Measurements from ENCODE around the gene ETFBKMT. TPM values are rescaled to one million over a fixed set of nuclear protein-coding genes. Genes with fewer than 3 reads are reported as not detected.
A peak's percentile ranks its signal among the peaks of the same experiment; 100 is the strongest.

The ETFBKMT gene, protein sequence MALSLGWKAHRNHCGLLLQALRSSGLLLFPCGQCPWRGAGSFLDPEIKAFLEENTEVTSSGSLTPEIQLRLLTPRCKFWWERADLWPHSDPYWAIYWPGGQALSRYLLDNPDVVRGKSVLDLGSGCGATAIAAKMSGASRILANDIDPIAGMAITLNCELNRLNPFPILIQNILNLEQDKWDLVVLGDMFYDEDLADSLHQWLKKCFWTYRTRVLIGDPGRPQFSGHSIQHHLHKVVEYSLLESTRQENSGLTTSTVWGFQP
- 0.51 TPM for polyA plus RNA-seq (2013, experiment 1 of 2)
- 0.53 TPM for polyA plus RNA-seq (2013, experiment 2 of 2)

DNA sequence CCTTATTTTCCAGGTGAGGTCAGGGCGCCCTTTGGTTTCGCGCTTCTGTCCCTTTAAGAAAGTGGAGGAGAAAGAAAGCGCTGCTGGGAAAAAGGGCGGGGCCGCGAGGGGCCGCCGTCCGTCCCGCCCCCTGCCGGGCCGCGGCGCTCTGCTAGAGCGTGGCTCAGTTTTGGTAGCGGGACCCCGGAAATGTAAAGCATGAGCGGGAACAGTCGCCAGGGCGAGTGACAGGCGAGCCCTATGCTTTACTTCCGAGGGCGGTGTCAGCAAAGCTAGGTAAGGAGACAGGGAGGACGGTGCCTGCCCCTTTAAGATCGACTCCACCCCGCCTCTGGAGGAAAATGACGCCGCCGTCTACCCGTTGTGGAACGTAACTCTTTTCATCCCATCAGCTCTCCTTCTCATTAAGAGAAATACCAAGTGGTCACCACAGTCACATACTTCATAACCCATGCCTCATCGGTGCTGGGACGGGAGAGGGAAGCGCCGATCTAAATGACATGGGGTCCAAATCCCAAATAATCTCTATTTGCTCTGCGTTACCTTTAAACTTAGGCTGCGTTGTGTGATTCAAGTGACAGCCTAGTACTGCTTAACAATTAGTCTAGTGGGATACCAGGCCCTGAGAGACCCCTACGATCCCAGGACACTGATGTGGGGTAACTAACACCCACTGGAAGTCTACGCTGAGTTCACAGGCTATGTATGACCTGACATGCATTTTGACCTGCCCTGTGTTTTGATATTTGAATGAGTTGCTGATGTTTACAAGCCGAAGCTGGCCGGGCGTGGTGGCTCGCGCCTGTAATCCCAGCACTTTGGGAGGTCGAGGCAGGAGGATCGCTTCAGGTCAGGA is at the start of gene ETFBKMT:
Gene ETFBKMT (plus strand): TSS at position 602 of the 856 bp plus-strand sequence. CDS start 2,266 bp downstream, outside the sequence.
- no peak within 1 kb of the TSS for H2AK5ac ChIP-seq (ENCODE audit: low read length)
- H3K56ac ChIP-seq (ENCODE audit: low read length) = peak within 1 kb of the TSS; percentile 79
- H2BK120ac ChIP-seq (ENCODE audit: low read depth, low read length) = peak within 1 kb of the TSS; percentile 64

DNA sequence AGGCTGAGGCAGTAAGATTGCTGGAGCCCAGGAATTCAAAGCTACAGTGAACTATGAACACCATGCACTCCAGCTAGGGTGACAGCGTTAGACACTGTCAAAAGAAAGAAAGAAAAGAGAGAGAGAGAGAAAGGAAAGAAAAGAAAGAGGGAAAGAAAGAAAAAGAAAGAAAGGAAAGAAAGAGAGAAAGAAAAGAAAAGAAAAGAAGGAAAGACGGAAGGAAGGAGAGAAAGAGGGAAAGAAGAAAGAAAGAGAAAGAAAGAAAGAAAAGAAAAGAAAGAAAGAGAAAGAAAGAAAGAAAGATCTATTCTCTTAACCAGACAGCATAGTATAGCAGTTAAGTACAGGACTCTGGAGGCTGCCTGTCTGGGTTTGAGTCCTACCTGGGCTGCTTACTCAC is 46.7 kb upstream of the ETFBKMT start:
- Histone ChIP-seq H3K23ac (ENCODE audit: low read length) (no peak overlapping the region), H4K5ac (ENCODE audit: low read length) (no peak overlapping the region), H3K79me1 (ENCODE audit: low read length) (no peaks in the 10 kb centered on the region), H2BK5ac (ENCODE audit: low read length) (no peak overlapping the region), H3K4ac (ENCODE audit: low read depth, low read length) (no peak overlapping the region), H3K27ac (ENCODE audit: low read depth, low read length) (no peak overlapping the region), H3K79me2 (ENCODE audit: control insufficient read depth, insufficient read depth, low read length) (no peaks in the 10 kb centered on the region), H3K4me3 (ENCODE audit: low read length) (no peak overlapping the region), H3K9ac (ENCODE audit: low read length) (no peak overlapping the region), H3K4me2 (ENCODE audit: low read length) (no peak overlapping the region), H3K4me1 (ENCODE audit: control insufficient read depth, low read depth, low read length) (no peaks in the 10 kb centered on the region), H3K27me3 (ENCODE audit: insufficient read depth, low read length, poor library complexity) (no peaks in the 10 kb centered on the region), H3K18ac (ENCODE audit: low read length) (no peak overlapping the region), H3K56ac (ENCODE audit: low read length) (no peak overlapping the region), H2BK120ac (ENCODE audit: low read depth, low read length) (no peak overlapping the region), H3K36me3 (ENCODE audit: control insufficient read depth, insufficient read depth, low read length) (no peaks in the 10 kb centered on the region), H4K8ac (ENCODE audit: low read depth, low read length) (no peak overlapping the region), H2AK5ac (ENCODE audit: low read length) (no peak overlapping the region), H2BK15ac (replicated peaks; ENCODE audit: low read depth) (no peak overlapping the region)
- WGBS (ENCODE audit: extremely low coverage, insufficient coverage, low lambda C conversion rate) = no CpG with 5 or more reads among the region's 2 CpGs
- DNase-seq = no peak

More for the DNA sequence above, at the start of gene ETFBKMT:
- Histone ChIP-seq H4K8ac (ENCODE audit: low read depth, low read length) (peak within 1 kb of the TSS; percentile 97), H3K18ac (ENCODE audit: low read length) (peak within 1 kb of the TSS; percentile 53), H3K4ac (ENCODE audit: low read depth, low read length) (no peak within 1 kb of the TSS), H4K5ac (ENCODE audit: low read length) (no peak within 1 kb of the TSS), H3K4me1 (ENCODE audit: control insufficient read depth, low read depth, low read length) (peaks cover 2% of the 10 kb centered on the region), H3K9ac (ENCODE audit: low read length) (peak within 1 kb of the TSS; percentile 86), H3K23ac (ENCODE audit: low read length) (no peak within 1 kb of the TSS), H3K79me1 (ENCODE audit: low read length) (no peaks in the 10 kb centered on the region), H3K4me2 (ENCODE audit: low read length) (peak within 1 kb of the TSS; percentile 54), H3K4me3 (ENCODE audit: low read length) (peak within 1 kb of the TSS; percentile 89), H3K27me3 (ENCODE audit: insufficient read depth, low read length, poor library complexity) (no peaks in the 10 kb centered on the region), H3K36me3 (ENCODE audit: control insufficient read depth, insufficient read depth, low read length) (no peaks in the 10 kb centered on the region), H2BK5ac (ENCODE audit: low read length) (no peak within 1 kb of the TSS), H3K79me2 (ENCODE audit: control insufficient read depth, insufficient read depth, low read length) (no peaks in the 10 kb centered on the region), H2BK15ac (replicated peaks; ENCODE audit: low read depth) (no peak within 1 kb of the TSS), H3K27ac (ENCODE audit: low read depth, low read length) (peak within 1 kb of the TSS; percentile 89)
- DNase-seq = peak; percentile 97
- no CpG with 5 or more reads among the region's 47 CpGs for WGBS (ENCODE audit: extremely low coverage, insufficient coverage, low lambda C conversion rate)

- no peak overlapping the region for H2BK15ac ChIP-seq (replicated peaks; ENCODE audit: low read depth)
- no peak for DNase-seq
- H2BK120ac ChIP-seq (ENCODE audit: low read depth, low read length) = no peak overlapping the region
- H3K4me3 ChIP-seq (ENCODE audit: low read length) = no peak overlapping the region
- no peak overlapping the region for H3K23ac ChIP-seq (ENCODE audit: low read length)
- no peak overlapping the region for H4K8ac ChIP-seq (ENCODE audit: low read depth, low read length)
- no peak overlapping the region for H3K56ac ChIP-seq (ENCODE audit: low read length)
- WGBS (ENCODE audit: extremely low coverage, insufficient coverage, low lambda C conversion rate) = no CpG with 5 or more reads among the region's 3 CpGs
- H3K36me3 ChIP-seq (ENCODE audit: control insufficient read depth, insufficient read depth, low read length) = no peaks in the 10 kb centered on the region
- H3K4me1 ChIP-seq (ENCODE audit: control insufficient read depth, low read depth, low read length) = no peaks in the 10 kb centered on the region
- H3K18ac ChIP-seq (ENCODE audit: low read length) = no peak overlapping the region
- no peaks in the 10 kb centered on the region for H3K27me3 ChIP-seq (ENCODE audit: insufficient read depth, low read length, poor library complexity)
- H3K4me2 ChIP-seq (ENCODE audit: low read length) = no peak overlapping the region
- H3K27ac ChIP-seq (ENCODE audit: low read depth, low read length) = no peak overlapping the region
- no peak overlapping the region for H2BK5ac ChIP-seq (ENCODE audit: low read length)
- no peak overlapping the region for H3K9ac ChIP-seq (ENCODE audit: low read length)
- H3K4ac ChIP-seq (ENCODE audit: low read depth, low read length) = no peak overlapping the region
- no peaks in the 10 kb centered on the region for H3K79me2 ChIP-seq (ENCODE audit: control insufficient read depth, insufficient read depth, low read length)
- H4K5ac ChIP-seq (ENCODE audit: low read length) = no peak overlapping the region
- H3K79me1 ChIP-seq (ENCODE audit: low read length) = no peaks in the 10 kb centered on the region
- no peak overlapping the region for H2AK5ac ChIP-seq (ENCODE audit: low read length)
Measured at GRCh38 chr12:31618228-31619025, 41.1 kb upstream of the ETFBKMT start.

GRCh38 chr12:31620311-31620710 is 39.2 kb upstream of the ETFBKMT start:
- Histone ChIP-seq H3K4ac (ENCODE audit: low read depth, low read length) (no peak overlapping the region), H2BK5ac (ENCODE audit: low read length) (no peak overlapping the region), H3K4me1 (ENCODE audit: control insufficient read depth, low read depth, low read length) (no peaks in the 10 kb centered on the region), H3K9ac (ENCODE audit: low read length) (no peak overlapping the region), H3K18ac (ENCODE audit: low read length) (no peak overlapping the region), H2BK120ac (ENCODE audit: low read depth, low read length) (no peak overlapping the region), H3K56ac (ENCODE audit: low read length) (no peak overlapping the region), H2BK15ac (replicated peaks; ENCODE audit: low read depth) (no peak overlapping the region), H3K23ac (ENCODE audit: low read length) (no peak overlapping the region), H4K8ac (ENCODE audit: low read depth, low read length) (no peak overlapping the region), H3K27me3 (ENCODE audit: insufficient read depth, low read length, poor library complexity) (no peaks in the 10 kb centered on the region), H2AK5ac (ENCODE audit: low read length) (no peak overlapping the region), H3K79me2 (ENCODE audit: control insufficient read depth, insufficient read depth, low read length) (no peaks in the 10 kb centered on the region), H3K79me1 (ENCODE audit: low read length) (no peaks in the 10 kb centered on the region), H3K4me2 (ENCODE audit: low read length) (no peak overlapping the region), H3K27ac (ENCODE audit: low read depth, low read length) (no peak overlapping the region), H3K36me3 (ENCODE audit: control insufficient read depth, insufficient read depth, low read length) (no peaks in the 10 kb centered on the region), H3K4me3 (ENCODE audit: low read length) (no peak overlapping the region), H4K5ac (ENCODE audit: low read length) (no peak overlapping the region)
- DNase-seq = no peak
- WGBS (ENCODE audit: extremely low coverage, insufficient coverage, low lambda C conversion rate) = no CpG with 5 or more reads among the region's 2 CpGs

DNA sequence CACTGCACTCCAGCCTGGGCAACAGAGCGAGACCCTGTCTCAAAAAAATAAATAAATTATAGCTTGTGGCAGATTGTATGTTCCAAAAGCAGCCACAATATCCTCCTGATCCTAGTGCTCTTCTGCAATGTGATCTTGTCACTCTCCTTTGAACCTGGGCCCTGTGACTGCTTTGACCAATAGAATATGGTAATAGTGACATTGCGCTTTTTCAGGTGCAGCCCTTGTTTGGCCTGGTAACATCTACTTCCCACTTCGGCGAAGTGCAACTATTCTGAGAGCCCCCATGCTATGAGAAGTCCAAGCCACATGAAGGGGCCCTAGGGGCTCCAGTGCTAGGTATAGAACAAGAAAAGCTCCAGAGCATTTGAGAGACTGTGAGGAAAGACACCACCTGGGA is 37.5 kb upstream of the ETFBKMT start:
- Histone ChIP-seq H3K4ac (ENCODE audit: low read depth, low read length) (no peak overlapping the region), H3K79me1 (ENCODE audit: low read length) (no peaks in the 10 kb centered on the region), H3K79me2 (ENCODE audit: control insufficient read depth, insufficient read depth, low read length) (no peaks in the 10 kb centered on the region), H3K4me1 (ENCODE audit: control insufficient read depth, low read depth, low read length) (no peaks in the 10 kb centered on the region), H3K36me3 (ENCODE audit: control insufficient read depth, insufficient read depth, low read length) (no peaks in the 10 kb centered on the region), H3K18ac (ENCODE audit: low read length) (no peak overlapping the region), H2BK15ac (replicated peaks; ENCODE audit: low read depth) (no peak overlapping the region), H2BK5ac (ENCODE audit: low read length) (no peak overlapping the region), H3K56ac (ENCODE audit: low read length) (no peak overlapping the region), H2AK5ac (ENCODE audit: low read length) (no peak overlapping the region), H3K9ac (ENCODE audit: low read length) (no peak overlapping the region), H3K4me3 (ENCODE audit: low read length) (no peak overlapping the region), H3K23ac (ENCODE audit: low read length) (no peak overlapping the region), H4K5ac (ENCODE audit: low read length) (no peak overlapping the region), H3K4me2 (ENCODE audit: low read length) (no peak overlapping the region), H2BK120ac (ENCODE audit: low read depth, low read length) (no peak overlapping the region), H3K27ac (ENCODE audit: low read depth, low read length) (no peak overlapping the region), H3K27me3 (ENCODE audit: insufficient read depth, low read length, poor library complexity) (no peaks in the 10 kb centered on the region), H4K8ac (ENCODE audit: low read depth, low read length) (no peak overlapping the region)
- WGBS (ENCODE audit: extremely low coverage, insufficient coverage, low lambda C conversion rate) = no CpG with 5 or more reads among the region's 4 CpGs
- no peak for DNase-seq

Measured in mesendoderm (in vitro differentiated cells).